Subcutaneous adipose tissue (tissue), 4 donors: ENCODE measurements around the gene DPP9. TPM values are rescaled to one million over a fixed set of nuclear protein-coding genes. Genes with fewer than 3 reads are reported as not detected.

Experiments
- total RNA-seq, 4 donors: library from RNA; depleted of rRNA; stranded (reverse); fragments of >200 nt; gene quantifications; one replicate each; pipeline ENCODE4 v1.1.0, GENCODE V29; 2016
- TF ChIP-seq, protein P1 (sequence below): fragments of 450-650 bp; IDR thresholded peaks from one replicate; pipeline ENCODE4 v1.5.1; 2016; ENCODE audit warnings: low read depth, mild to moderate bottlenecking, control low read depth, antibody characterized with exemption, moderate library complexity

The DPP9 gene
- total RNA-seq, 4 donors from 2014 or later: 31.1 to 109 (median 48.6) TPM

DNA sequence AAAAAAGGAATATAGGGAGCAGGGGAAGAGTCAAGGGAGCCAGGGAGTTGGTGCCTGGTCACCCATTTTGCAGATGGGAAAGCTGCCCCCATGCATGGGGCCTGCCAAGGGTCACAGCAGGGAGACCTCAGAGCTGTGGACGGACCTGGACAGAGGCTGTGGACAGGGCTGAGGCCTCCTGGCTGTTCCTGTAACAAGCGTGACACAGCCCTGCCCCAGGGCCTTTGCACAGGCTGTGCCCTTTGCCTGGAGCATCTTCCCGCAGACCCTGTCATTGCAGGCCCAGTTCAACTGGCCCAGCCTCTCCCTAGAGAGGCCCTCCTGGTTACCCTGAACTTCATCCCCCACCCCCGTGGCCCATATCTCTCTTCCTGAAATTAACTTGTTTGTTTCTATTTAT, 77.9 kb downstream of the DPP9 start:
- TF ChIP-seq, protein P1, sequence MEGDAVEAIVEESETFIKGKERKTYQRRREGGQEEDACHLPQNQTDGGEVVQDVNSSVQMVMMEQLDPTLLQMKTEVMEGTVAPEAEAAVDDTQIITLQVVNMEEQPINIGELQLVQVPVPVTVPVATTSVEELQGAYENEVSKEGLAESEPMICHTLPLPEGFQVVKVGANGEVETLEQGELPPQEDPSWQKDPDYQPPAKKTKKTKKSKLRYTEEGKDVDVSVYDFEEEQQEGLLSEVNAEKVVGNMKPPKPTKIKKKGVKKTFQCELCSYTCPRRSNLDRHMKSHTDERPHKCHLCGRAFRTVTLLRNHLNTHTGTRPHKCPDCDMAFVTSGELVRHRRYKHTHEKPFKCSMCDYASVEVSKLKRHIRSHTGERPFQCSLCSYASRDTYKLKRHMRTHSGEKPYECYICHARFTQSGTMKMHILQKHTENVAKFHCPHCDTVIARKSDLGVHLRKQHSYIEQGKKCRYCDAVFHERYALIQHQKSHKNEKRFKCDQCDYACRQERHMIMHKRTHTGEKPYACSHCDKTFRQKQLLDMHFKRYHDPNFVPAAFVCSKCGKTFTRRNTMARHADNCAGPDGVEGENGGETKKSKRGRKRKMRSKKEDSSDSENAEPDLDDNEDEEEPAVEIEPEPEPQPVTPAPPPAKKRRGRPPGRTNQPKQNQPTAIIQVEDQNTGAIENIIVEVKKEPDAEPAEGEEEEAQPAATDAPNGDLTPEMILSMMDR: no peak

DNA sequence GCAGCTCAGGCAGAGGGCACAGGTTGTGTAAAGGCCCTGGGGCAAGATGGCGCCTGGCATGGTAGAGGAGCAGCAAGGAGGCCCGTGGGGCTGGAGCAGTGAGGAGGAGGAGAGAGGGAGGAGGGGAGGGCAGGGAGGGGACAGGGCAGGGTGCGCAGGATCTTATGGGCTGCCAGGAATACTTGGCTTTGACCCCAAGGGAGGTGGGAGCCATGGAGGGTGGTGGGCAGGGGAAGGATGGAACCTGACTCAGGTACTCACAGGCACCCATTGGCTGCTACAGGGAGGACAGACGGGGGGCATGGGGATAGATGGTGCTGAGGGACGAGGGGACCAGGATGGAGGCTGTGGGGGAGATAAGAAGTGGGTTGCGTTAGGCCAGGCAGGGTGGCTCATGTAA, 81.0 kb downstream of the DPP9 start:
- TF ChIP-seq, protein P1: no peak

DNA sequence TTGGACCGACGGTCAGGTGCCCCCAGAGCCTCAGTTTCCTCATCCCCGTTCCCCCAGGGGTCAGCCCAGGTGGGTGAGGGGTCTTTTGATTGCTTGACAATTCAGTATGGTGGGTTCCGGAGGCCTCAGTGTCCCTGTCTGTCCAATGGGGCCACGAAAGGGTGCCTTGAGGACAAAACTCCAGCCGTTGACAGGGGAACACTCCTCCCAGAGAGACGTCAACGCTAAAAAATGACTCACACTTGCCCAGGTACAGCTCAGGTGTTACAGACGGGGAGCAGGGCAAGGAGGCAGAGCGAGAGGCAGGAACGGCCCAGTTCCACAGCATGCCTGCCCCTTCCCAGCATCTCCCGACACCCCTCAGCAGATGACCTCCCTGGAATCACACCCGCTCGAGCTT, 82.5 kb downstream of the DPP9 start:
- TF ChIP-seq, protein P1: no peak

DNA sequence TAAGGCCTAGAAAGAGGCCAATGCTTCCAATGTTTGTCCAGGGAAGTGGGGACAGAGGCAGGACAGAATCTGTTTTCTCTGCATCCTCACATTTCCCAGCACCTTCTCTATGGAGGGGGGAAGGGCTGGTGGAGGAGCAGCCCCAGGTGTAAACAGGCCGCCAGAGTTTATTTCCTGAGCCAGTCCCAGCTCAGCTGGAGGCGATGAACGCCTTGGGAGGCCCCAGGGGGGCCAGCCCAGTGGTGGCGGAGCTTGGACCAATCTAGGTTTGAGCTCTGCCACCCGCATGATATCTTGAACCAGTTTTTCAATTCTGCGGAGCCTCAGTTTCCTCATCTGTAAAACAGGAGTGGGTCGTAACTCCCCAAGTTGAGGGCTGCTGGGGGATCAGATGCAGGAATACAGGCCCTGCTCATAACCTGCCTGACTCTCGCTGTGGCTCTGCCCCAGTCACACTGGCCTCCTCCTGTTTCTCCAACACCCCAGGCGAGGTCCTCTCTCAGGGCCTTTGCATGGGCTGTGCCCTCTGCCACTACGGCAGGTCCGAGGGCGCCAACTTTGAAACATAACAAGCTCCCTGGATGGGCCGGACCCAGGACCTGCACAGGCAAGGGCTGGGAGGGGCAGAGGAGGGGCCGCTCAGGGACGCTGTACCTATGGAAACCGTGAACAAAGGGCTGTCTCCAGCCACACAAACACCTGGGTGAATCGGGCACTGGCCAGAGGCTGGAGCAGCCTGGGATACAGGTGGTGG, 83.2 kb downstream of the DPP9 start:
- TF ChIP-seq, protein P1: no peak

DNA sequence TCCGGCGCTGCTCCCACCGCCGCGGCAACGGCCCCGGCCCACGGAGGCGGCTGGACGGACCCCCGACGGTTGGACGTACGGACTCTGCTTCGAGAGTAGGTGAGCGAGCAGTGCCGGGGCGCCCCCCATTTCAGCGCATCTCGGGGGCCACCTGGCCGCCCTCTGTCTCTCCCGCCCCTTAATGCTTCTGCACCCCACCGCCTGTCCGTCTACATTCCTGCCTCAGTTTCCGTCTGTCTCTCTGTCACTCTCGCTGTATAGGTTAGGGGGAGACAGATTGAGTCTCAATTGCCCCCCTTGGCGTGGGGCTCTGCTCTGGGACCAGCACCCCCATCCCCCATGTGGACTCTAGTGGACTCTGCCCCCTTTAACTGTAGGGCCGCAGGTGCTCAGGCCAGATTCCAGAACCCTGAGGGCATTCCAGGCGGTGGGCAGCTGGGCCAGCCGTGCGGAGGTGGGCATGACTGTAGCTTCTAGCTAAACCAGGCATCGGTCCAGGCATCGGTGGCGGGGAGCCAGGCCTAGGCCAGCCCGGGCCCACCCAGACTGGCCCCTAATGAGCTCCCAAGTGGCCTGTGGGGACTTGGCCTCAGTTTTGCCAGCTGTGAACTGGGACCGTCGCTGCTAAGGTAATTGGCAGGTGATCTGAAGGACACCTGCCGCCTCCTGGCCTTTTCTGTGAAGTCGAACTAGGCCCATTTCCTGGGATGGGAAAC, 84.0 kb downstream of the DPP9 start:
- TF ChIP-seq, protein P1: no peak

DNA sequence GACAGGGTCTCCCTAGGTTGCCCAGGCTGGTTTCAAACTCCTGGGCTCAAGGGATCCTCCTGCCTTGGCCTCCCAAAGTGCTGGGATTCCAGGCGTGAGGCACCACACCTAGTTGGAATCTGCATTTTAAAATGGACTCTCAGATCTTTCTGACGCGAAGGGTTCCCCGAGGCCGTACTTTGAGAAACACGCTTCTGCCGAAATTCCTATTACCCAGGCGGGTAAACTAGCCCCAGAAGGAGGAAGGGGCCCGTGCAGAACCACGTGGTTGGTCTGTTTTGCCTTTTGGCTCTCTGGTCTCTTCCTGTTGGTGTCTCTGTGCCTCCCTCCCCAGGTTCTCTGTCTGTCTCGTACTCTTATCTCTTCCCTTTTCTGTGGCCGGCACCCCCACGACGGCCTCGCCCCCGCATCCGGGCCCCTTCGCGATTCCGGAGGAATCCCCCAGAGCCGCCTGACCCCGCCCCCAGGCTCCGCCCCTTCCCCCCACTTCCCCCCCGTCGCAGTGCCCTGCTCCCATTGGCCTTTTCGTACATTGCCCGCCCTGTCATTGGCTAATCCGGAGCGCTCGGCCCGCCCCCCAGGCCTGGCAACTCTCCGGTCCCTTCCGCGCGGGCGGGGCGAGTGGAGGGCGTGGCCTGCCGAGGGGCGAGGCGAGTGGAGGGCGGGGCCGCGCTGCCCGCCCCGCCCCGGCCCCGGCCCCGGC, 84.7 kb downstream of the DPP9 start, which contains the start of gene TNFAIP8L1:
Gene TNFAIP8L1, plus strand, starts transcription at position 689 of the 703 bp plus-strand sequence. CDS start 12,354 bp downstream, outside the sequence.
- TF ChIP-seq, protein P1: no peak

DNA sequence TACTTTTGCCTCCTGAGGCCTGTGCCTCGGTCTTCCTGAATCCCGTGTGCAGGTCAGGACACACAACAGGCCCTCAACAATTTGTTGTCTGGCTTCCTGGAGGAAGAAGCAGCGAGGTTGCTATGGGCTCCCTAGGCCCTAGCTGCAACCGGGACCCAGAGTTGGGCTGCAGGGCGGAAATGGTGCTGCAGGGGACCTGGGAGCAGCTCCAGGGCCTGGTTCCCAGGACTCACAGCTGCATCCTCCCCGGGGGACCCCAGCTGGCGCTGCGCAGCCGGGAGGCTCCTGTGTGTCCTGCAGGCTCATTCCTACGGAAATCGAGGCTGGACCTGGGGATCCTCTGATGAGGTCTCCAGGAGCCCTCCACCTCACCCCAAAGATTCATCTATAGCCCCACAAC, 85.3 kb downstream of the DPP9 start:
- TF ChIP-seq, protein P1: no peak
